Endometrial microvascular endothelial cells (primary cell): ENCODE data around the gene SLC34A3. TPM values are rescaled to one million over a fixed set of nuclear protein-coding genes. Genes with fewer than 3 reads are reported as not detected.

Experiments
- in situ Hi-C: cut with HindIII; loops from 2 replicates; pipeline ENCODE4 v1.10.0; 2017; ENCODE audit warnings: low sequenced_read_pairs, low pct_unique_long_range_greater_than_20kb; ENCODE audit errors: inconsistent ontology term
- total RNA-seq: library from RNA; depleted of rRNA; stranded (reverse); fragments of >200 nt; gene quantifications from one replicate; pipeline ENCODE4 v1.2.3, GENCODE V29; 2015; ENCODE audit errors: inconsistent ontology term

The SLC34A3 gene
- total RNA-seq, 1 donor from 2014 or later, result not detected

GRCh38 chr9:137226338-137227053 is 4.2 kb upstream of the SLC34A3 start:
- in situ Hi-C loops, result no loop called here

GRCh38 chr9:137227054-137227852 is 3.4 kb upstream of the SLC34A3 start, which contains the start of gene RNF224:
Gene RNF224 (plus strand): TSS chr9:137227502. CDS start chr9:137228336, 834 bp downstream.
- in situ Hi-C loops, result no loop called here

GRCh38 chr9:137227853-137228505 is 2.7 kb upstream of the SLC34A3 start:
- in situ Hi-C loops, result no loop called here

GRCh38 chr9:137228506-137228967 is 2.2 kb upstream of the SLC34A3 start:
- in situ Hi-C loops, result no loop called here

- in situ Hi-C loops, result no loop called here
Observed at GRCh38 chr9:137228968-137229896, 1.5 kb upstream of the SLC34A3 start.

GRCh38 chr9:137229903-137230704 is 597 bp upstream of the SLC34A3 start:
- in situ Hi-C loops, result no loop called here

GRCh38 chr9:137231372-137232039 is 805 bp downstream of the SLC34A3 start:
- in situ Hi-C loops, result no loop called here

- in situ Hi-C loops, result no loop called here
Observed at GRCh38 chr9:137232101-137232500, 1.4 kb downstream of the SLC34A3 start.

GRCh38 chr9:137232510-137232909 is 1.8 kb downstream of the SLC34A3 start:
- in situ Hi-C loops, result no loop called here

- in situ Hi-C loops, result no loop called here
Observed at GRCh38 chr9:137233143-137233980, 2.7 kb downstream of the SLC34A3 start.

GRCh38 chr9:137234055-137234697 is 3.5 kb downstream of the SLC34A3 start:
- in situ Hi-C loops, result no loop called here

GRCh38 chr9:137234758-137235423 is 4.2 kb downstream of the SLC34A3 start:
- in situ Hi-C loops, result no loop called here

GRCh38 chr9:137235424-137236237 is 4.9 kb downstream of the SLC34A3 start:
- in situ Hi-C loops, result no loop called here

- in situ Hi-C loops, result no loop called here
Observed at GRCh38 chr9:137236238-137236935, 5.7 kb downstream of the SLC34A3 start.
